Type B pancreatic cell (in vitro differentiated cells): ENCODE data around the gene NXNL1. TPM values are rescaled to one million over a fixed set of nuclear protein-coding genes. Genes with fewer than 3 reads are reported as not detected.
"Not testable (repeated sequence)": the region's sequence is repeated elsewhere in the genome, so short reads cannot be mapped to it uniquely, and the experiment has no call there.

Experiments
- DNase-seq: peaks from one replicate; pipeline ENCODE4 v3.0.0; 2021; ENCODE audit warnings: mixed read lengths; ENCODE audit not compliant: unreplicated experiment; ENCODE audit errors: extremely low spot score
- H3K27ac Mint-ChIP-seq: 2 replicates; pipeline ENCODE4 v1.8.0; 2021; ENCODE audit warnings: mild to moderate bottlenecking, mixed read lengths
- H3K27me3 Mint-ChIP-seq: 2 replicates; pipeline ENCODE4 v1.8.0; 2021; ENCODE audit warnings: mixed read lengths
- H3K36me3 Mint-ChIP-seq: 2 replicates; pipeline ENCODE4 v1.8.0; 2021; ENCODE audit warnings: mixed read lengths
- H3K4me1 Mint-ChIP-seq: one replicate; pipeline ENCODE4 v1.8.0; 2021; ENCODE audit warnings: mixed read lengths; ENCODE audit not compliant: unreplicated experiment
- H3K4me3 Mint-ChIP-seq: 2 replicates; pipeline ENCODE4 v1.8.0; 2021; ENCODE audit warnings: mild to moderate bottlenecking, mixed read lengths
- H3K9me3 Mint-ChIP-seq: 2 replicates; pipeline ENCODE4 v1.8.0; 2021; ENCODE audit warnings: mixed read lengths
- CTCF ChIP-seq: fragments of 200-600 bp; sonication (generic); conservative IDR thresholded peaks from 2 replicates; pipeline ENCODE4 v1.5.0; 2021; ENCODE audit warnings: antibody characterized with exemption, mild to moderate bottlenecking
- total RNA-seq: library from RNA; stranded (reverse); gene quantifications from 2 replicates; pipeline ENCODE4 v1.2.1, GENCODE V29; 2021; ENCODE audit warnings: low replicate concordance

NXNL1 gene
- total RNA-seq, 1 donor from 2014 or later, result not detected

DNA sequence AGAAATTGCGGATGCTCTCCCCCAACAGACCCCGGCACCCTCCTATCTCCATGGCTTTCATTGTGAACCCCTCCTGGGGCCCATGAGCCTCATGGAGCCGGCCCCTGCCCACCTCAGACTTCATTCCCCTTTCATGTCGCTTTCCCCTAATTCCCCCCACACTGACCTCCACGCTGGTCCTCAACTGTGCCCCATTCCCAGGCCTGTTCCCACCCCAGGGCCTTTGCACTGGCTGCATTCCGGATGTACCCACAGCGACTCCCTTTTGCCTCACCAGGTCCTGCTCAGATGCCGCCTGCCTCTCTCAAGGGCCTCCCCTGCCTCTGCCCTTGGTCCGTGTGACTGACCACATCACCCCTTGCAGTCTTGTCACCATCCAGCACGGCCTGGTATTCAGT is 22.9 kb upstream of the NXNL1 start:
- H3K27ac Mint-ChIP-seq, result no peak overlapping the region
- no peak for TF ChIP-seq CTCF
- H3K36me3 Mint-ChIP-seq, result no peaks in the 10 kb centered on the region
- no peaks in the 10 kb centered on the region for H3K27me3 Mint-ChIP-seq
- DNase-seq, result no peak
- H3K9me3 Mint-ChIP-seq, result no peaks in the 10 kb centered on the region
- no peak overlapping the region for H3K4me3 Mint-ChIP-seq
- H3K4me1 Mint-ChIP-seq, result peaks cover 17% of the 10 kb centered on the region

GRCh38 chr19:17482877-17483604 is 22.3 kb upstream of the NXNL1 start:
- H3K36me3 Mint-ChIP-seq, result no peaks in the 10 kb centered on the region
- H3K27ac Mint-ChIP-seq, result no peak overlapping the region
- TF ChIP-seq CTCF, result no peak
- no peak overlapping the region for H3K4me3 Mint-ChIP-seq
- peaks cover 12% of the 10 kb centered on the region for H3K4me1 Mint-ChIP-seq
- no peaks in the 10 kb centered on the region for H3K9me3 Mint-ChIP-seq
- DNase-seq, result no peak
- H3K27me3 Mint-ChIP-seq, result no peaks in the 10 kb centered on the region

GRCh38 chr19:17481986-17482385 is 21.3 kb upstream of the NXNL1 start:
- Mint-ChIP-seq H3K4me1 (peaks cover 12% of the 10 kb centered on the region), H3K27me3 (no peaks in the 10 kb centered on the region), H3K4me3 (no peak overlapping the region), H3K36me3 (no peaks in the 10 kb centered on the region), H3K9me3 (no peaks in the 10 kb centered on the region), H3K27ac (no peak overlapping the region)
- DNase-seq, result no peak
- TF ChIP-seq CTCF, result no peak

DNA sequence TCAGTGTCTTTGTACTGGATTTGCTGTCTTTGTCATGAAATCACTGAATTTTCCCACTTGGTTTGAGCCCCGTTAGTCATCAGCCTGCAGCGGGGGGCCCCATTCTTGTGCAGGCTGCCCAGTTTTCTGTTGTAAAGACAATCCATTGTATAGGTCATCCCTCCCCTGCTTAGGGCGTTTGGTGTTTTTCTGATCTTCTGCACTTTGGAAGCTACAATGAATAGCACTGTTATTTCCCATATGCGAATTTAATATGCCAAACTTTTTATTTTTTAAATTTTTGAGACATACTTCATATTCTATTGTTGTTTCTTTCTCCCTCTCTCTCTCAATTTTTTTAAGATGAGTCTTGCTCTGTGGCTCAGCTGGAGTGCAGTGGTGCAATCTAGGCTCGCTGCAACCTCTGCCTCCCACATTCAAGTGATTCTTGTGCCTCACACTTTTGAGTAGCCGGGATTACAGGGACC is 18.6 kb upstream of the NXNL1 start:
- no peak for TF ChIP-seq CTCF
- no peaks in the 10 kb centered on the region for H3K27me3 Mint-ChIP-seq
- H3K4me1 Mint-ChIP-seq, result peaks cover 15% of the 10 kb centered on the region
- no peaks in the 10 kb centered on the region for H3K36me3 Mint-ChIP-seq
- no peaks in the 10 kb centered on the region for H3K9me3 Mint-ChIP-seq
- no peak overlapping the region for H3K4me3 Mint-ChIP-seq
- H3K27ac Mint-ChIP-seq, result no peak overlapping the region
- DNase-seq, result no peak

GRCh38 chr19:17475541-17476115 is 14.9 kb upstream of the NXNL1 start:
- no peak overlapping the region for H3K4me3 Mint-ChIP-seq
- H3K9me3 Mint-ChIP-seq, result no peaks in the 10 kb centered on the region
- no peaks in the 10 kb centered on the region for H3K36me3 Mint-ChIP-seq
- no peak for TF ChIP-seq CTCF
- H3K27ac Mint-ChIP-seq, result no peak overlapping the region
- peaks cover 20% of the 10 kb centered on the region for H3K4me1 Mint-ChIP-seq
- no peaks in the 10 kb centered on the region for H3K27me3 Mint-ChIP-seq
- DNase-seq, result no peak

- H3K27ac Mint-ChIP-seq, H3K36me3 Mint-ChIP-seq, H3K4me3 Mint-ChIP-seq, DNase-seq, H3K27me3 Mint-ChIP-seq, H3K9me3 Mint-ChIP-seq: not testable (repeated sequence)
- H3K4me1 Mint-ChIP-seq, result peaks cover 20% of the 10 kb centered on the region
Observed at GRCh38 chr19:17475011-17475540, 14.3 kb upstream of the NXNL1 start.
